Measurements from ENCODE around the gene RINT1.

The RINT1 gene

DNA sequence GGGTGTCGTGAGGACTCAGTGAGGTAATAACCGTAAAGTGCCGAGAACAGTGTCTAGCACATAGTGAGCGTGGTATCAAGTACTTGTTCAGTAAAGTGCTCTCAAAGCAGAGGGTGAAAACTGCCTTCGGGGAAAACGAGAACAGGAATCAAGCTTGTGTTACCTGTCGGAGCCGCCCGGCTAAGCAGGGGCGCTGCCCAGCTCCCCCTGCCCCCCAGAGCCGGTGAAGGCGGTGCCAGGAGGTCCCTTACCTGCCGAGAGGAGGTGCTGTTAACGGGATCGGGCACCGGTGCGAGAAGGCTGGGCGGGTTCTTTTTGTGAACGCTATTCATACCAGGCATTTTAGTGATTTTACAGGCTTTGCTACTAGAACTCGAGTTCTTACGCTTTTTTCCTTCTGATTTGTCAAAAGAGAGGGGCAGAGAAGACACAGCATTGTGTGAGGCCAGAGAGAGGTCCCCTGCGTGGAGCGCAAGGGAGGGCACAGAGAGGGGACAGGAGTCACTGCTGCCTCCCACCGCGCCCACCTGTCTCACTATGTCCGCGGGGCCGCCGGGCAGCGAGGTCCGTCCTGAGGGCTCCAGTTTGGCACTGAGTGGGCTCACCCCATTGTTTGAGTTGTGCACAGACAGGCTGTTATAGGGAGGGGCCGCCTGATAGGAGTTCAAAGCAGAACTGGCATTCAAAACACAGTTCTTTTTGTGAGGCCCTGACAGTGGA is 81.8 kb downstream of the RINT1 start:
- TF ChIP-seq, protein P1, sequence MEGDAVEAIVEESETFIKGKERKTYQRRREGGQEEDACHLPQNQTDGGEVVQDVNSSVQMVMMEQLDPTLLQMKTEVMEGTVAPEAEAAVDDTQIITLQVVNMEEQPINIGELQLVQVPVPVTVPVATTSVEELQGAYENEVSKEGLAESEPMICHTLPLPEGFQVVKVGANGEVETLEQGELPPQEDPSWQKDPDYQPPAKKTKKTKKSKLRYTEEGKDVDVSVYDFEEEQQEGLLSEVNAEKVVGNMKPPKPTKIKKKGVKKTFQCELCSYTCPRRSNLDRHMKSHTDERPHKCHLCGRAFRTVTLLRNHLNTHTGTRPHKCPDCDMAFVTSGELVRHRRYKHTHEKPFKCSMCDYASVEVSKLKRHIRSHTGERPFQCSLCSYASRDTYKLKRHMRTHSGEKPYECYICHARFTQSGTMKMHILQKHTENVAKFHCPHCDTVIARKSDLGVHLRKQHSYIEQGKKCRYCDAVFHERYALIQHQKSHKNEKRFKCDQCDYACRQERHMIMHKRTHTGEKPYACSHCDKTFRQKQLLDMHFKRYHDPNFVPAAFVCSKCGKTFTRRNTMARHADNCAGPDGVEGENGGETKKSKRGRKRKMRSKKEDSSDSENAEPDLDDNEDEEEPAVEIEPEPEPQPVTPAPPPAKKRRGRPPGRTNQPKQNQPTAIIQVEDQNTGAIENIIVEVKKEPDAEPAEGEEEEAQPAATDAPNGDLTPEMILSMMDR (conservative IDR thresholded peaks at IDR 0.05; ENCODE audit: low read depth, low read length): no peak
- Histone ChIP-seq H3K27ac (no peak overlapping the region), H3K79me2 (ENCODE audit: insufficient read depth, low read depth) (no peaks in the 10 kb centered on the region), H3K27me3 (ENCODE audit: insufficient read depth, low read depth) (no peaks in the 10 kb centered on the region), H3K4me3 (IDR thresholded peaks at IDR 0.05; ENCODE audit: insufficient read depth, low read depth, low read length) (no peak overlapping the region), H3K36me3 (ENCODE audit: insufficient read depth) (no peaks in the 10 kb centered on the region), H3K9ac (no peak overlapping the region), H4K20me1 (ENCODE audit: insufficient read depth) (no peaks in the 10 kb centered on the region), H2AFZ (ENCODE audit: low read depth) (no peak overlapping the region), H3K4me2 (no peak overlapping the region), H3K4me1 (ENCODE audit: low read depth, poor library complexity, severe bottlenecking) (peaks cover 7% of the 10 kb centered on the region)

DNA sequence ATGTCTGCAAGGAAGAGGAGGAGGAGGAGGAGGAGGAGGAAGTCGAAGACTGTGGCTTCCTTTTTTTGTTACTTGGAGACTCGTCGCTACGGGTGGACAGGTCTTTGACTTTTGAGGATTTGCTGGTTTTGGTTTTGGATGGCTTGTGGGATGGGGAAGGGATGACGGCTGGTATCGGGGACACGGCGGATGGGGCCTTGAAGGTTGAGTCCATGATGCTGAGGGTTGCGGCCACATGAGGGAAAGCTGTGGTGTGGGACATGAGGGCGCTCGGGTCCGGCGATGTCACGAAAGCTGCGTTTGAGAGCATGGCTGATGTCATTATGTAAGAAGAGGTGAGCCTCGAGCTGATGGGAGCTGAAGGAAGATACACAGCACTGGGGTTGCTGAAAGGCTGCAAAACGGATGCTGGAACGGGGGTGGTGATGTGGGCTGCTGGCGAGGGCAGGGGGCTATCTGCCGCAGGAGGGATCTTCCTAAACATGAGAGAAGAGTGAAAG is 82.4 kb downstream of the RINT1 start:
- Histone ChIP-seq H3K4me1 (ENCODE audit: low read depth, poor library complexity, severe bottlenecking) (peaks cover 7% of the 10 kb centered on the region), H3K4me3 (IDR thresholded peaks at IDR 0.05; ENCODE audit: insufficient read depth, low read depth, low read length) (no peak overlapping the region), H2AFZ (ENCODE audit: low read depth) (no peak overlapping the region), H3K79me2 (ENCODE audit: insufficient read depth, low read depth) (no peaks in the 10 kb centered on the region), H3K36me3 (ENCODE audit: insufficient read depth) (no peaks in the 10 kb centered on the region), H3K27ac (no peak overlapping the region), H3K9ac (no peak overlapping the region), H3K4me2 (no peak overlapping the region), H4K20me1 (ENCODE audit: insufficient read depth) (no peaks in the 10 kb centered on the region), H3K27me3 (ENCODE audit: insufficient read depth, low read depth) (no peaks in the 10 kb centered on the region)
- TF ChIP-seq, protein P1 (conservative IDR thresholded peaks at IDR 0.05; ENCODE audit: low read depth, low read length): no peak
